Prostate gland (tissue), 2 donors: Measurements from ENCODE around the gene UIMC1.

Experiments
- CTCF ChIP-seq, 4 experiments: fragments of 200-600 bp in 2 of 4; fragments of 450-650 bp in 2 of 4; sonication (generic) in 2 of 4; IDR thresholded peaks; 1 replicate in 3 of 4; 2 replicates in 1 of 4; pipeline ENCODE4 v1.5.1; 2016 to 2019; ENCODE audit warnings: antibody characterized with exemption in 4 of 4, mild to moderate bottlenecking in 2 of 4, moderate library complexity in 2 of 4
- POLR2A ChIP-seq: fragments of 450-650 bp; IDR thresholded peaks from one replicate; pipeline ENCODE4 v1.6.1; 2016; ENCODE audit warnings: antibody characterized with exemption, mild to moderate bottlenecking

DNA sequence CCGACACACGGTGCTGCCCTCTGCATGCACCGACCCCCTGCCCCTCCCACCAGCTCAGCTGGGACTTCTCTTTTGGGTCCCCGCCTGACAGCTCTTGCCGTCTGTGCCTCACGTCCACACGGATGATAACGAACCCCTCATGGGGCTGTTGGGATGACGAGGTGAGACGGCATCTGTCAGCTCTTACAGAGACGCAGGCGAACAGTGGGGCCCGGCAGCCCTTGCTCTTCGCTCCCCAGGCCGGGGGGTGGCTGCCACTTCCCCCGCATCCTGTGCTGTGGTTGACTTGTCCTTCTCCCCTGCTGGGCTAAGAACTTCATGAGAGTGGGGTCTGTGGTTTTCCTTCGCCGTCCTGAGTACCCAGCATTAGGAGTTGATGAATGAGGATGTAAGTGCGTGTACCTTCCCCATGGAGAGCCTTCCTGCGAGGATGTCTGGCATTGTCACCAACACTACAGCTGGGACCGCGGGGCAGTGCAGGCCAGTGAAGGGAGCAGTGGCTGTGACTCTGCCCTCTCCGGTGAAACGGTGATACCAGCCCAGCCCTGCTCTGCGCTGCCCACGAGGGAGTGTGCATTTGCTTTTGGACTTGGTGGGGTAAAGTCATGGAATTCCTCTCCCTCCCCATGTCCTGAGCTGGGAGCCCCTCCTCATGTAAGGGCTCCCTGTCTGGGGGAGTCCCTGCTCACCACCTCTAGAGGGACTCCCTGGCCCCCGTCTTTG is 130.6 kb downstream of the UIMC1 start:
- TF ChIP-seq CTCF (IDR thresholded peaks at IDR 0.05) (no peak), POLR2A (no peak)
